NCI-H524 treated with DMSO at 0.1 percent for 48 hours (cell line): ENCODE results near the gene TPSG1.
"Not testable (repeated sequence)": the region's sequence is repeated elsewhere in the genome, so short reads cannot be mapped to it uniquely, and the experiment has no call there.

ENCODE experiments used
- DNase-seq: peaks from one replicate; lab custom pipeline; 2025; lab: John Stamatoyannopoulos, UW

The TPSG1 gene

DNA sequence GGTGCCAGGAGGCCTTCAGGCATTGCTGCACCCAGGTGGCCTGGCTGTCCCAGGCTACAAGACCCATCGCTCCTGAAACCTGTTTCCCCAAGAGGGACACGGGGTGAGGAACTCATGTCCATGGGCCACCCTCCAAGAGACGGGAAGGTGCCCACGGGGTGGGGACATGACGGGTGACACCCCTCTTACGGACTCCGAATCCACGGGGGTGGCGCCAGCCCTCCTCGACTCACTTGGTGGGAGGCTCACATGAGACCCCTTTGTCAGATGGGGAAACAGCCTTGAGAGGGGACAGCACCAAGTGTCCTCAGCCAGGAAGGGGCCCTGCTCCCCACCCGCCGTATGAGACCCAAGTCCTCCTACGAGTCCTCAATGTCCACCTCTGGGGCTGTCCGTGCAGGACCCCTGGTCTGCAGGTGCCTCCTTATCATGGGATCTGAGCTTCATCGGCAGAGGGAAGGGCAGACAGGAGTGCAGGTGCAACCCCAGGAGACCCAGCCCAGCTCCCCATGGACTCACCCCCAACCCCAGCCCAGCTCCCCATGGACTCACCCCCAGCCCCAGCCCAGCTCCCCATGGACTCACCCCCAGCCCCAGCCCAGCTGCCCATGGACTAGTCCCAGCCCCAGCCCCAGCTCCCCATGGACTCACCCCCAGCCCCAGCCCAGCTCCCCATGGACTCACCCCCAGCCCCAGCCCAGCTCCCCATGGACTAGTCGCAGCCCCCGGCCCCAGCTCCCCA, 5.6 kb upstream of the TPSG1 start:
- not testable (repeated sequence) for DNase-seq

DNA sequence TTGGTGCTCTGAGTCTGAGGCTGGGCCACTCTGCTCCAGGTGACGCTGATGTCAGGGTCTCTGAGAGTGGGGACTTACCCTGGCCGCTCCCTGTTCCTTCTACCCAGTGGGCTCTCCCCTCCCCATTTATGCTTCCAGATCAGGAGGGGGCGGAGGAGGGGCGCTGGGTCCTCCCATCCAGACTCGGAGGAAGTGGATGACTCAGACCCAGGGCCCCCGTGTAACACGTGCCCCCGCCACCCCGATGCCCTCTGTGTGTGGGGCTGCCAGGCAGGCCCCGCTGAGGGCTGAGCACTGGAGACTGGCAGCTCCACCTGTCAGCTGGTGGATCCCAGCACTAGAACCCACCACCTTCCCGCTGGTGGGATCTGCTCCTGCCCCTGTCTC, 5.0 kb upstream of the TPSG1 start, which contains the start of gene TPSB2:
TPSB2 (minus strand) TSS at position 101 of the 387 bp plus-strand sequence. CDS start 233 bp downstream, outside the sequence.
- DNase-seq = not testable (repeated sequence)

DNA sequence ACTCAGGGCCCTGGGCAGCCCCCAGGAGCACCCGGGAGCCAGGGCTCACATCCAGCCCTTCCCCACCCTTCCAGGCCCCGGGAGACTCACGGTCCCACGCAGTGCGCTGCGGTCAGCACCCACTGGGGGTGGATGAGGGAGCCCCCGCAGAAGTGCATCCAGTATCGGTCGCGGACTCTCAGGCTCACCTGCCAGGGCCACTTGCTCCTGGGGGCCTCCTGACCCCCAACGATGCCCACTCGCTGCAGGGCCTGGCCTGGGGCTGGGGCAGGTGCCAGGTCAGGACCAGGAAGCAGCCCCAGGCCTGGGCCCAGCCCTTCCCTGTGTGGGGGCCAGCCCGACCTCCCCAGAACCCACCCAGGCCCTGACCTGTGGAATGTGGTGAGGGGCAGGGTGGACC, 4.4 kb upstream of the TPSG1 start:
- DNase-seq = not testable (repeated sequence)

DNA sequence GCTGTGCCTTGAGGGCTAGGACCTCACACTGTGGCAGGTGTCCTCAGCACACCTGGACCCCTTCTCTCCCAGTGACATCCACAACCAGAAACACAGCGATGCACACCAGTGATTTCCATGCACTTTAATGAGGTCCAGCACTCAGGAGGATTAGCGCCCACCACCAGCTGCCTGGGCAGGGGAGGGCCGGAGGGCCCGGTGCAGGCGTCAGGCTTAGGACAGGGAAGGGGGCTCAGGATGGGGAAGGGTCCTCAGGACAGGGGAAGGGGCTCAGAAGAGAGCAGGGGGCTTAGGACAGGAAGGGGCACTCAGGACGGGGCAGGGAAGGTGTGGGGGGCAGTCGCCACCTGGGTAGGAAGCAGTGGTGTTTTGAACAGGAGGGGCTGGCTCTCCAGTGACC, 3.2 kb upstream of the TPSG1 start:
- DNase-seq = not testable (repeated sequence)

DNA sequence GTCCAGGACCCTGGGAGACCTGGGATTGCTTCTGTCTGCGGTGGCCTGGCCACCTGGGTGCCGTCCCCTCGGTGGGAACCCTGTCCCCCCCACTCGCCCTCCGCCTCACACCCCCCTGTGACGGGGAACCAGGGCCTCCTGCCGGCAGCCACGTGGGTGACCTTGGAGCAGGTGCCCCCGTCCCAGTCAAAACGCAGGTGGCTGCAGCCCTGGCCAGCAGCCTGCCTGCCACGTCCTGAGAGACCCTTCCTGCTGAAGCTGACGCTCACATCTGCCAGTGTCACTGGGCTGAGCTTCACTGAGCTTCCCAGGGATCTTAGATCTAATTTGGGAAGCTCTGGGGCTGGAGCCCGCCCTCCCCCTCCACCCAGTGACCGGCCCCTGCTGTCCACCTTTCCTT, 1.6 kb upstream of the TPSG1 start:
- DNase-seq = not testable (repeated sequence)

DNA sequence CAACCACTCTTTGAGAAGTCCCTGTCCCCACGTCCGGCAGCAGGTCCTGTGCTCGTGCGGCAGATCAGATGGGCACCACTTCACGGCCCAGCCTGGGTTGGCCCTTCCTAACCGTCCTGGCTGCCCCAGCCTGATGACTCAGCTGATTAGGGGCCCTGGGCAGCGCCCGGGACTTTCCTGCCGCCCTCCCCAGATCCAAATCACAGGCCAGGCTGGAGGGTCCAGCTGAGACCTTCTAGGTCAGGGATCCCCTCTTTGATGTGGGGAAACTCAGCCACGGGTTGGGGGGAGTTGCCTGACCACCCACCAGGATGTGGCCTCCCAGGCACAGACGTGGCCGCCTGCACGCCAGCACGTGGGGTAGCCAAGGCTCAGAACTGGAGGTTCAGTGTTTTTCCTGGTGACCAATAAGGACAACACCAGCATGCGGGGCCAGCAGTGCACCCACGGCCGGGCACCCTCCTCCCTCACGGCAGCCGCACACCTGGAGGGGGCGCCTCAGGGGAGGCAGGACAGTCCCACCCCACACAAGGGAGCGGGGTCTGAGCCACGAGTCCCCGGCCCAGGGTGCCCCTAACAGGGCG, 752 bp upstream of the TPSG1 start:
- not testable (repeated sequence) for DNase-seq

DNA sequence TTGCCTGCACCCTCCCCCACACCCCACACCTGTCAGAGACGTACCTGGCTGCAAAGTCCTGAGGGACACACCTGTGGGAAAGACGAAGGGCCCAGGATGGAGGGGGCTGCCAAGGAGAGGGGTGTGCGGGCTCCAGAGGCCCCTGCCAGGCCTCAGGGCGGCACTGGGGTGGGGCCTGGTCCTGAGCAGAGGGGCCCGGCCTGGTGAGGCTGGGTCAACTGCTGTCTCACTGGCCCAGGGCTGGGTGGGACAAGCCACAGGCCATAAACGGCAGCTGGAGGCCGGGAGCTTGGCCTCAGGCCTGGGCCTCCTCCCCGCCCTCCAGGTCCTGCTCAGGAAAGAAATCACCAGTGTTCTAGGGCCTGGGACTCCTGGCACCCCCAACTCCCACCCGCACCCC, 510 bp downstream of the TPSG1 start:
- no peak for DNase-seq

DNA sequence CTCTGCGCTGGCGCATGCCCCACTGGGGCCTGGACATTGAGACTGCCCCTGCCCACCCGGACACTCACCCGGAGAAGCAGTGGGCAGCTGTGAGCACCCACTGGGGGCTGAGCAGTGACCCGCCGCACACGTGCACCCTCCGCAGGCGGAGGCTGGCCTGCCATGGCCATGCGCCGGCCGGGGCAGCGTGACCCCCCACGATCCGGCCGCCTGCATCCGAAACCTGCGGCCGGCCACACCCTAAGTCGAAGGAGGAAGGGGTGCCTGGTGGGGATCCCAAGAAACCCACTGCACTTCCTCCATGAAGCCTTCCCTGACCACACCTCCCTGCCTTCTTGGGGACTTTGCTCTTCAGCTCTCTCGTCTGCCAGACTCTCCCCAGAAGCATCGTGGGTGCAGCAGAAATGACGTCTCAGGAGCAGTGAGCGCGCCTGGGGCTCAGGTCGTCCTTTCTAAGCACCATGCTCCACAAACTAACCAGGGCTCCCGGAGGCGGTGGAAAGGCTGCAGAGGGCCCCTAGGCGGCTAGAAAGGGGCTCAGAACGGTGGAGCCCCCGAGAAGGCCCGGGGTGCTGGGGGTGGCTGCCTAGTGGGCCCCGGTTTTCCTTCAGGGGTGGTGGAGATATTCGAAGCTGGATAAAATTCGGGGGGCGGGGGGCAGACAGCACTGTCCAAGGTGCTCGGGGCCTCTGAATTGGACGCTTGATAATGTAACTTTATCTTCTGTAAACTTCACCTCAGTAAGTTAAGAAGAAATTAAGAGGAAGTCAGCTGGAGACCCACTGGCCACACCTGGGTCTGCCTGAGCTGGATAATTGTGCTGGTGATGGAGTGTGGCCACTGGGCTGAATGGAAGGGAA, 1.5 kb downstream of the TPSG1 start:
- no peak for DNase-seq

DNA sequence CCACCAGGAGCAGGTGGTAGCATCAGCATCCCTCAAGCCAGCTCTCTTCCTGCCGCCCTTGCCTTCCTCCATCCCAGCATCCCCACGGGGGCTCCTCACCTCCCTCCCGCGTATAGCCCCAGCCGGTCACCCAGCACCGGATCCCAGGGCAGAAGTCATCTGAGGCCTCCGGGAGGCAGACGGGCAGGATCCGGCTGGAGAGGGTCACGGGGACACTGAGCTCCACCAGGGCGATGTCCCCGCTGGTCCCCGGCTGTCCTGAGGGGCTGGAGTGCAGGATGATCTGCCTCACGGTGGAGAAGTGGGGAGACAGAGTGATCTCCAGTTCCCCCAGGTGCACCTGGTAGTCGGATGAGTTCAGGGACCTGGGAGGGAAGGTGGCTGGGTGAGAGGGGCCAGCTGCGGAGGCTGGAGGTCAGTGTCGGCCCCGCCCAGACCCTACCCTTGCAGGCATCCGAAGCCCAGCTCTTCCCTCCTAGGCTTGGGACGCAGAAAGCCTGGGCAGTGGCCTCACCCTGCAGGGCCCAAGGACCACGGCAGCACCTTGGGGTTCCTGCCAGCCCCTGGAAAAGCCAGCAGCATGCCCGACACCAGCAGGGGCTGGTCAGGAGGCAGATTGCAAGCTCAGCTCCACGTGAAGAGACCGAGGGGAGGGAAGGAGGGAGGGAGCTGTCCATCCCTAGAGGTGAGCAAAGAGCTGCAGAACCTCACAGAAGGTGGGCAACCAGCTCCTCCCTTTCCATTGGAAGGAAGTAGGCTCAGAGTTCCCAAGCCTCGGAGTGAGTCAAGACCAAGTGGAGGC, 2.3 kb downstream of the TPSG1 start:
- DNase-seq = no peak

DNA sequence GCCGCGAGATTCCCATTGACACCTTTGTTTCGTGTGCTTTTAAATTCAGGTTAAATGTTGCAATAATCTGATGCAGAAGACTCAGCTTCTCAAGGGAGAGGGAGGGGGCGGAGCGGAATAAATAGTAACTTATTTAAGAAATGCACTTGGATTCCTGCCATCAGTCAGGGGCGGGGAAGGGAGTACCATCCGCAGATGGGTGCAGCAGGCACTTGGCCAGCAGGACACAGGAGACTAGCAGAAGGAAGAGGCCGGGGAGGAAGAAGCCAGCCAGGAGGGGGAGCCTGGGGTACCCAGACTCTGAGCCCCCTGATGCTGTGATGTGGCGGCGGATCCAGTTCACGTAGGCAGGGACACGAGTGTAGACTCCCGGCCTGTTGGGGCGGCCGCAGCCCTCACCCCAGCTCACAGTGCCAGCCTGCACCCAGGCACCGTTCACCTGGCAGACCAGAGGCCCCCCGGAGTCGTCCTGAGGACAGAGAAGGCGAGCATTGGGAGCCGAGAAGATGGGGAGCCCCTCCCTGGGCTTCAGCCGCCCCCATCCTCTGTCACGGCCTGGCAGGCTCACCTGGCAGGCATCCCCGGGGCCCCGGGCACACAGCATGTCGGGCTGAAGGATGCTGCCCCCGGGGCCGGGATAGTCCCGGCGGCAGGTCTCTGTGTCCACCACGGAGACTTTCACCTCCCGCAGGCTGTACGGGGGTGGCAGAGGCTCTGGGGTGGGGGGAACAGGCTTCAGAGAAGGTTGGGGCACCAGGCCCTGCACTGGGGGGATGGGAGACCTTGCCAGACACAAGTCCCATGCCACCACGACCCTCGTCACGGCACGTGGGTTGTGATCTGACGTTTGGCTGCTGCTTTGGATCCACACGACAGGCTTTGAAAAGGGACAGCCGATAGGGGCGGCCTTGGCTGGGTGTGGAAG, 3.2 kb downstream of the TPSG1 start:
- no peak for DNase-seq

DNA sequence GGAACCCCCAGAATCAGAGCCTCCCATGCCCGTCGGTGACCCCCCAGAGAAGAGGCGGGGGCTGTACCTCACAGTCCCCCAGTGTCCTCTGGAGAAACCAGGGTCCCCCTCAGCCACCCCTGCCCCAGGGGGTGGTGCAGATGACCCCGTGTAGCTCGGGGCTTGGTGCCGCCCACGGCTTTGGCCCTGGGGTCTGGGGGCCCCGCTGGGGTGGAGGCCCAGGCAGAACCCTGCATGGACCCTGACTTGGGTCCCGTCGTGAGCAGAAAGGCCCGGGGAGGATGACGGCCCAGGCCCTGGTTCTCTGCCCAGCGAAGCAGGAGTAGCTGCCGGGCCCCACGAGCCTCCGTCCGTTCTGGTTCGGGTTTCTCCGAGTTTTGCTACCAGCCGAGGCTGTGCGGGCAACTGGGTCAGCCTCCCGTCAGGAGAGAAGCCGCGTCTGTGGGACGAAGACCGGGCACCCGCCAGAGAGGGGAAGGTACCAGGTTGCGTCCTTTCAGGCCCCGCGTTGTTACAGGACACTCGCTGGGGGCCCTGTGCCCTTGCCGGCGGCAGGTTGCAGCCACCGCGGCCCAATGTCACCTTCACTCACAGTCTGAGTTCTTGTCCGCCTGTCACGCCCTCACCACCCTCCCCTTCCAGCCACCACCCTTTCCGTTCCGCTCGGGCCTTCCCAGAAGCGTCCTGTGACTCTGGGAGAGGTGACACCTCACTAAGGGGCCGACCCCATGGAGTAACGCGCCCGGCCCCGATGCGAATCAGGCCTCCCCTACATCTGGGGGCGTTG, 4.0 kb downstream of the TPSG1 start:
- no peak for DNase-seq

DNA sequence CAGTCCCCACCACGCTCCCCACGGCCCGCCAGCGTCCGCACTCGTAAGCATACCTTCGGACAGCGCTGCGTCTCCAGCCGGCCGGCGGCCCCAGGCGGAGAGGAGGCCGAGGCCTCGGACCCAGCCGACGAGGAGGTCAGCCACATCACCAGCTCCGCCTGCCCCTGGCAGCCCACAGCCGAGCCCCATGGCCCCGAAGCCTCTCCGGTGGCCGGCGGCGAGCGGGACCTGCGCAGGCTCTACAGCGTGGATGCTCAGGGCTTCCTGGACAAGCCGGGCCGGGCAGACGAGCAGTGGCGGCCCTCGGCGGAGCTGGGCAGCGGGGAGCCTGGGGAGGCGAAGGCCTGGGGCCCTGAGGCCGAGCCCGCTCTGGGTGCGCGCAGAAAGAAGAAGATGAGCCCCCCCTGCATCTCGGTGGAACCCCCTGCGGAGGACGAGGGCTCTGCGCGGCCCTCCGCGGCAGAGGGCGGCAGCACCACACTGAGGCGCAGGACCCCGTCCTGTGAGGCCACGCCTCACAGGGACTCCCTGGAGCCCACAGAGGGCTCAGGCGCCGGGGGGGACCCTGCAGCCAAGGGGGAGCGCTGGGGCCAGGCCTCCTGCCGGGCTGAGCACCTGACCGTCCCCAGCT, 4.9 kb downstream of the TPSG1 start:
- no peak for DNase-seq

DNA sequence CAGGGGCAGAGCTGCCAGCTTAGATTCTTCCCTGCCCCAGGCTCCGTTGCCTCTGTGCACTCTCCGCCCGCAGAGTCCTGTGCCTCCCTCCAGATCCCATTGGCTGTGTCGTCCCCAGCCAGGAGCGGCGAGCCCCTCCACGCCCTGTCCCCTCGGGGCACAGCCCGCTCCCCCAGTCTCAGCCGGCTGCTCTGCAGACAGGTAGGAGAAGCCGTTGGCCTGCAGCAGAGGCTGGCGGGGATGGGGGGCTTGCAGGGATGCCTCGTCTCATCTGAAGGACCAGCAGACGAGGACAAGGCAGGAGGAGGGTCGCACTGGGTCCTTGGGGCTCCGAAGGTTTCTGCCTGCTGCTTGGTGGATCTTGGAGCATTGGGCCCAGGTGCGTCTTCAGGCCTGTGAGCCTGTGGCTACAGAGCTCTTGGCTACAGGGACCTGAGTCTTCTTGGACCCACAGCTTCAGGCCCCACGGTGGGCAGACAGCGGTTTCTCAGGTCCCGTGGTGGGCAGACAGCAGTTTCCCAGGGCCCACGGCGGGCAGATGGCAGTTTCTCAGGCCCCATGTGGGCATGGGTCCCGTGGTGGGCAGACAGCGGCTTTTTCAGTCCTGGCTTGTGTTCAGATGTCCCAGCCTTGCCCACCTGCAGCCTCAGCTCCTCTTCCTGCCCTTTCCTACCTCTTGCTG, 6.0 kb downstream of the TPSG1 start:
- no peak for DNase-seq

DNA sequence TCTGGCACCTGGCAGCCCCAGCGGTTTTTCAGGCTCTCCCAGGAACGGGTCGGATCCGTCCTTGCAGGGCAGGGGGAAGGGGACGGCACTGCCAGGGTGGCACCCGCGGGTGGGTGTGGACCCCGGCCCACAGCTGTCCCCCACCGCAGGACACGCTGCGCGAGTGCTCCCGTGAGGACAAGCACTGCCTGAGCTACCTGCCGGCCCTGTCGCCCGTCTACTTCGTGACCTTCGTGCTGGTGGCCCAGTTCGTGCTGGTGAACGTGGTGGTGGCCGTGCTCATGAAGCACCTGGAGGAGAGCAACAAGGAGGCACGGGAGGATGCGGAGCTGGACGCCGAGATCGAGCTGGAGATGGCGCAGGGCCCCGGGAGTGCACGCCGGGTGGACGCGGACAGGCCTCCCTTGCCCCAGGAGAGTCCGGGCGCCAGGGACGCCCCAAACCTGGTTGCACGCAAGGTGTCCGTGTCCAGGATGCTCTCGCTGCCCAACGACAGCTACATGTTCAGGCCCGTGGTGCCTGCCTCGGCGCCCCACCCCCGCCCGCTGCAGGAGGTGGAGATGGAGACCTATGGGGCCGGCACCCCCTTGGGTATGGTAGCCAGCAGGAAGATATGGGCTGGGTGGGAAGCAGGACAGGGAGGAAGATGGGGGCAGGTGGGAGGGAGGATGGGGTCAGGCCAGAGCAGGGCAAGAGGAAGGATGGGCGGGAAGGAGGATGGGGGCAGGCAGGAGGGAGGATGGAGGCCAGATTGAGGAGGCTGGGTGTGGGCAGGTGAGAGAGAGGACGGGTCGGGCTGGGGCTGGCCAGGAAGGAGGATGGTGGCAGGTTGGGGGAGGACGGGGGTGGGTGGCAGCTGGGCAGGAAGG, 6.8 kb downstream of the TPSG1 start:
- no peak for DNase-seq

DNA sequence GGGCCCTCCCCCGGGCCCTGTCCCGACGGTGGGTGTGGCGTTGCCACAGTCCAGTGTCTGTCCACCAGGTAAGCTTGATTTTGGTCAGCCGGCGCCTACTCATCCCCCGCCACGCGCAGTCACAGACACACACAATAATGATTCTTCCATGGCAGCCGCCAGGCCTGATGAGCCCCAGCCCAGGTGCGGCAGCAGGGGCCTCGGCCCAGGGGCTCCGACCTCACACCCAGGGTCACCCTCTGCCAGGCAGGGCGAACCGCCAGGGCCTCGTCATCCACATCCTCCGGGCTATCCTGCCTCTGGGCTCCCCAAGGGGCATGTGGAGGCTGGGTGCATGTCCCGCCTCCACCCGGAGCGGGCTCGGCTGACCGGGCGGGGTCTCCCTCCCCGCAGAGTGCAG, 7.5 kb downstream of the TPSG1 start:
- no peak for DNase-seq

DNA sequence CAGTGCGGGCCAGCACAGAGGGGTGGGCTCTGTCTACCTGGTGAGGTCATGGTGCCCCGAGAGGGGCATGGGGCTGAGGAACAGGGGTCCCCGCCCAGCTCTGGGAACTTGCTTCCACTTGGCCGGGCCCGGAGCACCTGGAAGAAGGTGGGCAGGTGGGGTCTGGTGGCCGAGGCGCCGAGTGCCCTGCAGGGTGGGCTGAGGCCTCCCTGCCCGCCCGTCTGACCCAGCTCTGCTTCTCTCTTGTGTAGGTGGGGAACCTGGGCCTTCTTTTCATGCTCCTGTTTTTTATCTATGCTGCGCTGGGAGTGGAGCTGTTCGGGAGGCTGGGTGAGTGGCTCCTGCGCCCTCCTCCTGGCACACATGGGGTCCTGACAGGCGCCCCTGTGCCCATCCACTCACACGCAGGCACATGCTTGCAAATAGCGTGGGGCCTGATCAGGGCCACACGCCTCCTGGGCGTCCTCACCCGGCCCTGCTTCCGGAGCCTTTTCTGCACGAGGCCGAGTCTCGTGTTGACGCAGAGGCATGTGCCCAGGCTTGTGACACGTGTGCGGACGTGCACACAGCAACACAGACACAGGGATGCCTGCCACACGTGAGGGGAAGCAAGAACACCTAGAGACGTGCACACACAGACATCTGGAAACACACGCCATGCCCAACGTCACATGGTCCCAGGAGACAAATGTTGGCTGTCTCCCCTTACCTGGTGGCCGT, 8.2 kb downstream of the TPSG1 start:
- DNase-seq = no peak

DNA sequence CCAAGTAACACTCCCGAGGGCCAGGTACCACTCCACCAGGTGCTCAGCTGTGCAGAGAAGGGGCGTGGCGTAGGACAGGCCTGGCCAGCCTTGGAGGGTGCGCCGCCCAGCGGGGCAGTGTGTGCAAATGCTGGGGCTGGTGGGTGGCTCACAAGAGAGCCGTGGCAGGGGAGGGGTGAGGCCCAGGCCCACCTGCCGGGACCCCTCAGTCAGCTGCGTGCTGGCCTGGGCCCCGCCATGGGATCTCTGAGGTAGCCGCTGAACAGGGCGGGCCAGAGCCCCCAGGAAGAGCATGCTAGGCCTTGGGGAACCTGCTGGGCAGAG, 8.8 kb downstream of the TPSG1 start:
- no peak for DNase-seq
